Astrocyte (in vitro differentiated cells and primary cell): ENCODE data around the gene CD300LF. TPM values are rescaled to one million over a fixed set of nuclear protein-coding genes. Genes with fewer than 3 reads are reported as not detected.

Experiments
- DNase-seq: peaks from one replicate; pipeline ENCODE4 v3.0.0-alpha.2; 2010; ENCODE audit warnings: low read depth
- FAIRE-seq: peaks from 2 replicates; lab custom pipeline; 2011; peaks lifted over from hg19 to GRCh38; lab: Jason Lieb, UNC
- H2AFZ ChIP-seq: 2 replicates; pipeline ENCODE4 v1.6.0; 2012; ENCODE audit warnings: low read depth, low read length, inconsistent platforms
- H3K27ac ChIP-seq: 2 replicates; pipeline ENCODE4 v1.5.1; 2011; ENCODE audit warnings: low read depth, low read length, inconsistent platforms
- H3K27me3 ChIP-seq: 2 replicates; pipeline ENCODE4 v1.6.0; 2011; ENCODE audit warnings: low read length, inconsistent platforms; ENCODE audit not compliant: insufficient read depth
- H3K36me3 ChIP-seq: 2 replicates; pipeline ENCODE4 v1.5.1; 2011; ENCODE audit warnings: low read length, inconsistent platforms; ENCODE audit not compliant: insufficient read depth
- H3K4me1 ChIP-seq: 2 replicates; pipeline ENCODE4 v1.5.1; 2011; ENCODE audit warnings: low read length, inconsistent platforms; ENCODE audit not compliant: insufficient read depth
- H3K4me2 ChIP-seq: 2 replicates; pipeline ENCODE4 v1.6.0; 2012; ENCODE audit warnings: low read length, inconsistent platforms
- H3K4me3 ChIP-seq: 2 replicates; pipeline ENCODE4 v1.5.1; 2011; ENCODE audit warnings: low read depth, mild to moderate bottlenecking, low read length, inconsistent platforms; ENCODE audit not compliant: insufficient read depth
- H3K79me2 ChIP-seq: 2 replicates; pipeline ENCODE4 v1.6.0; 2012; ENCODE audit warnings: mild to moderate bottlenecking, low read length, inconsistent platforms; ENCODE audit not compliant: insufficient read depth
- H3K9ac ChIP-seq: 2 replicates; pipeline ENCODE4 v1.6.0; 2012; ENCODE audit warnings: mild to moderate bottlenecking, low read length, inconsistent platforms
- H3K9me3 ChIP-seq: 2 replicates; pipeline ENCODE4 v1.5.1; 2012; ENCODE audit warnings: low read depth, mild to moderate bottlenecking, low read length, inconsistent platforms; ENCODE audit not compliant: insufficient read depth
- H4K20me1 ChIP-seq: 2 replicates; pipeline ENCODE4 v1.6.0; 2012; ENCODE audit warnings: low read length, inconsistent platforms; ENCODE audit not compliant: insufficient read depth
- H3K27ac Mint-ChIP-seq: one replicate; pipeline ENCODE4 v1.8.0; 2021; ENCODE audit warnings: mild to moderate bottlenecking, mixed read lengths; ENCODE audit not compliant: unreplicated experiment
- H3K27me3 Mint-ChIP-seq: one replicate; pipeline ENCODE4 v1.8.0; 2021; ENCODE audit warnings: low read depth, mixed read lengths; ENCODE audit not compliant: unreplicated experiment
- H3K36me3 Mint-ChIP-seq: one replicate; pipeline ENCODE4 v1.8.0; 2021; ENCODE audit warnings: low read depth, mixed read lengths; ENCODE audit not compliant: unreplicated experiment
- H3K4me1 Mint-ChIP-seq: one replicate; pipeline ENCODE4 v1.8.0; 2021; ENCODE audit warnings: low read depth, mixed read lengths; ENCODE audit not compliant: unreplicated experiment
- H3K4me3 Mint-ChIP-seq: one replicate; pipeline ENCODE4 v1.8.0; 2021; ENCODE audit warnings: mild to moderate bottlenecking, moderate library complexity, mixed read lengths; ENCODE audit not compliant: unreplicated experiment
- H3K9me3 Mint-ChIP-seq: one replicate; pipeline ENCODE4 v1.8.0; 2021; ENCODE audit warnings: mild to moderate bottlenecking, mixed read lengths; ENCODE audit not compliant: unreplicated experiment
- CTCF ChIP-seq: IDR thresholded peaks from 2 replicates; pipeline ENCODE4 v1.5.1; 2011; ENCODE audit warnings: low read depth, mild to moderate bottlenecking, inconsistent platforms, low read length, moderate library complexity; ENCODE audit not compliant: insufficient read depth
- EZH2 ChIP-seq: IDR thresholded peaks from 2 replicates; pipeline ENCODE4 v1.6.1; 2012; ENCODE audit warnings: mild to moderate bottlenecking, low read length, inconsistent platforms; ENCODE audit not compliant: insufficient read depth
- total RNA-seq: library from RNA; stranded (reverse); gene quantifications from 2 replicates; pipeline ENCODE4 v1.2.1, GENCODE V29; 2021

Gene CD300LF
- total RNA-seq, 1 donor from 2014 or later, result not detected

- Histone ChIP-seq H3K27me3 (peaks cover 8% of the 10 kb centered on the region), H3K4me2 (no peak overlapping the region), H3K36me3 (no peaks in the 10 kb centered on the region), H3K4me3 (no peak overlapping the region), H3K79me2 (no peaks in the 10 kb centered on the region), H3K27ac (no peak overlapping the region), H3K9ac (no peak overlapping the region), H2AFZ (no peak overlapping the region), H3K4me1 (no peaks in the 10 kb centered on the region), H3K9me3 (peaks cover 11% of the 10 kb centered on the region), H4K20me1 (no peaks in the 10 kb centered on the region)
- H3K4me1 Mint-ChIP-seq, result no peaks in the 10 kb centered on the region
- peaks cover 12% of the 10 kb centered on the region for H3K27me3 Mint-ChIP-seq
- H3K4me3 Mint-ChIP-seq, result no peak overlapping the region
- TF ChIP-seq EZH2 (no peak), CTCF (no peak)
- no peak overlapping the region for H3K27ac Mint-ChIP-seq
- H3K9me3 Mint-ChIP-seq, result peaks cover 3% of the 10 kb centered on the region
- DNase-seq (no peak), FAIRE-seq (no peak)
- H3K36me3 Mint-ChIP-seq, result no peaks in the 10 kb centered on the region
Observed at GRCh38 chr17:74729368-74729767, 16.6 kb upstream of the CD300LF start.

GRCh38 chr17:74728702-74729075 lies 16.0 kb upstream of the CD300LF start:
- no peaks in the 10 kb centered on the region for H3K36me3 ChIP-seq
- H3K27ac Mint-ChIP-seq, result no peak overlapping the region
- H2AFZ ChIP-seq, result no peak overlapping the region
- peak; percentile 13 for FAIRE-seq
- H4K20me1 ChIP-seq, result no peaks in the 10 kb centered on the region
- no peak overlapping the region for H3K9ac ChIP-seq
- H3K4me1 Mint-ChIP-seq, result no peaks in the 10 kb centered on the region
- DNase-seq, result no peak
- no peak overlapping the region for H3K4me2 ChIP-seq
- no peaks in the 10 kb centered on the region for H3K4me1 ChIP-seq
- H3K36me3 Mint-ChIP-seq, result no peaks in the 10 kb centered on the region
- H3K27me3 Mint-ChIP-seq, result peaks cover 18% of the 10 kb centered on the region
- no peaks in the 10 kb centered on the region for H3K9me3 Mint-ChIP-seq
- no peak overlapping the region for H3K4me3 ChIP-seq
- peaks cover 4% of the 10 kb centered on the region for H3K27me3 ChIP-seq
- no peak overlapping the region for H3K4me3 Mint-ChIP-seq
- no peak overlapping the region for H3K27ac ChIP-seq
- TF ChIP-seq CTCF (no peak), EZH2 (no peak)
- peaks cover 11% of the 10 kb centered on the region for H3K9me3 ChIP-seq
- H3K79me2 ChIP-seq, result no peaks in the 10 kb centered on the region

- Mint-ChIP-seq H3K36me3 (no peaks in the 10 kb centered on the region), H3K27me3 (peaks cover 18% of the 10 kb centered on the region), H3K4me1 (no peaks in the 10 kb centered on the region), H3K4me3 (no peak overlapping the region), H3K27ac (no peak overlapping the region), H3K9me3 (no peaks in the 10 kb centered on the region)
- FAIRE-seq (no peak), DNase-seq (no peak)
- TF ChIP-seq EZH2, result no peak
- Histone ChIP-seq H3K9me3 (peaks cover 11% of the 10 kb centered on the region), H3K4me3 (no peak overlapping the region), H2AFZ (no peak overlapping the region), H4K20me1 (no peaks in the 10 kb centered on the region), H3K4me1 (no peaks in the 10 kb centered on the region), H3K27me3 (peaks cover 4% of the 10 kb centered on the region), H3K36me3 (no peaks in the 10 kb centered on the region), H3K9ac (no peak overlapping the region), H3K4me2 (no peak overlapping the region), H3K27ac (no peak overlapping the region), H3K79me2 (no peaks in the 10 kb centered on the region)
Observed at GRCh38 chr17:74728033-74728701, 15.4 kb upstream of the CD300LF start.
